ENCODE results near the gene NLRC5. TPM values are rescaled to one million over a fixed set of nuclear protein-coding genes. Genes with fewer than 3 reads are reported as not detected.

Gene NLRC5
- 100 to 1,000 TPM in 1 of 4 donors, 10 to 100 TPM in 3; 18.0 to 139 (median 30.6) TPM for total RNA-seq

GRCh38 chr16:56988948-56989945, at the start of gene NLRC5:
Gene NLRC5, plus strand, starts transcription at chr16:56989557. Its CDS starts 31,156 bp downstream, at chr16:57020713.
- TF ChIP-seq CTCF (IDR thresholded peaks at IDR 0.05; ENCODE audit: low read depth): no peak

GRCh38 chr16:56939801-56940200, 49.6 kb upstream of the NLRC5 start:
- no peak for TF ChIP-seq CTCF (IDR thresholded peaks at IDR 0.05; ENCODE audit: low read depth)

- no peak for TF ChIP-seq CTCF (IDR thresholded peaks at IDR 0.05; ENCODE audit: low read depth)
Observed at GRCh38 chr16:56941092-56941491, 48.3 kb upstream of the NLRC5 start.

GRCh38 chr16:56941856-56942331, 47.5 kb upstream of the NLRC5 start:
- no peak for TF ChIP-seq CTCF (IDR thresholded peaks at IDR 0.05; ENCODE audit: low read depth)

- TF ChIP-seq CTCF (IDR thresholded peaks at IDR 0.05; ENCODE audit: low read depth): no peak
Observed at GRCh38 chr16:56943761-56944375, 45.5 kb upstream of the NLRC5 start.

- TF ChIP-seq CTCF (IDR thresholded peaks at IDR 0.05; ENCODE audit: low read depth): no peak
Observed at GRCh38 chr16:56944954-56945839, 44.2 kb upstream of the NLRC5 start.

All from subcutaneous adipose tissue (tissue), 4 donors.